Parathyroid adenoma (tissue), 2 donors: Measurements from ENCODE around the gene TSPYL4.

Experiments
- H2AFZ ChIP-seq: fragments of 300-600 bp; sonication (generic); one replicate; pipeline ENCODE4 v1.7.0; 2017; ENCODE audit warnings: antibody characterized with exemption, mild to moderate bottlenecking
- H3K27ac ChIP-seq: fragments of 300-600 bp; sonication (generic); one replicate; pipeline ENCODE4 v1.7.0; 2017
- H3K27me3 ChIP-seq: fragments of 300-600 bp; sonication (generic); one replicate; pipeline ENCODE4 v1.7.0; 2017; ENCODE audit warnings: low read length; ENCODE audit not compliant: control insufficient read depth, insufficient read depth
- H3K36me3 ChIP-seq: fragments of 300-600 bp; sonication (generic); one replicate; pipeline ENCODE4 v1.7.0; 2017; ENCODE audit warnings: low read length; ENCODE audit not compliant: control insufficient read depth, insufficient read depth
- H3K4me1 ChIP-seq: fragments of 300-600 bp; sonication (generic); one replicate; pipeline ENCODE4 v1.7.0; 2017; ENCODE audit warnings: control low read depth
- H3K4me2 ChIP-seq: fragments of 300-600 bp; sonication (generic); one replicate; pipeline ENCODE4 v1.7.0; 2017; ENCODE audit warnings: low read length
- H3K4me3 ChIP-seq: fragments of 300-600 bp; sonication (generic); one replicate; pipeline ENCODE4 v1.7.0; 2017; ENCODE audit warnings: low read depth, low read length
- H3K79me2 ChIP-seq: fragments of 300-600 bp; sonication (generic); one replicate; pipeline ENCODE4 v1.7.0; 2017; ENCODE audit warnings: control low read depth
- H3K9ac ChIP-seq: fragments of 300-600 bp; sonication (generic); one replicate; pipeline ENCODE4 v1.7.0; 2017; ENCODE audit warnings: mild to moderate bottlenecking
- H3K9me3 ChIP-seq: fragments of 300-600 bp; sonication (generic); one replicate; pipeline ENCODE4 v1.7.0; 2017; ENCODE audit warnings: low read length; ENCODE audit not compliant: control insufficient read depth
- TF ChIP-seq, protein P1 (sequence below): fragments of 300-600 bp; sonication (generic); IDR thresholded peaks from one replicate; pipeline ENCODE4 v1.7.0; 2017; ENCODE audit warnings: antibody characterized with exemption, mild to moderate bottlenecking
- donor health status: primary hyperparathyroidism.

The TSPYL4 gene

GRCh38 chr6:116239256-116239655 is 14.6 kb downstream of the TSPYL4 start:
- Histone ChIP-seq H3K9me3 (no peaks in the 10 kb centered on the region), H3K27me3 (no peaks in the 10 kb centered on the region), H3K36me3 (no peaks in the 10 kb centered on the region), H3K27ac (no peak overlapping the region), H3K79me2 (no peaks in the 10 kb centered on the region), H3K4me1 (no peaks in the 10 kb centered on the region), H3K9ac (no peak overlapping the region), H2AFZ (no peak overlapping the region), H3K4me2 (no peak overlapping the region), H3K4me3 (no peak overlapping the region)
- TF ChIP-seq, protein P1, sequence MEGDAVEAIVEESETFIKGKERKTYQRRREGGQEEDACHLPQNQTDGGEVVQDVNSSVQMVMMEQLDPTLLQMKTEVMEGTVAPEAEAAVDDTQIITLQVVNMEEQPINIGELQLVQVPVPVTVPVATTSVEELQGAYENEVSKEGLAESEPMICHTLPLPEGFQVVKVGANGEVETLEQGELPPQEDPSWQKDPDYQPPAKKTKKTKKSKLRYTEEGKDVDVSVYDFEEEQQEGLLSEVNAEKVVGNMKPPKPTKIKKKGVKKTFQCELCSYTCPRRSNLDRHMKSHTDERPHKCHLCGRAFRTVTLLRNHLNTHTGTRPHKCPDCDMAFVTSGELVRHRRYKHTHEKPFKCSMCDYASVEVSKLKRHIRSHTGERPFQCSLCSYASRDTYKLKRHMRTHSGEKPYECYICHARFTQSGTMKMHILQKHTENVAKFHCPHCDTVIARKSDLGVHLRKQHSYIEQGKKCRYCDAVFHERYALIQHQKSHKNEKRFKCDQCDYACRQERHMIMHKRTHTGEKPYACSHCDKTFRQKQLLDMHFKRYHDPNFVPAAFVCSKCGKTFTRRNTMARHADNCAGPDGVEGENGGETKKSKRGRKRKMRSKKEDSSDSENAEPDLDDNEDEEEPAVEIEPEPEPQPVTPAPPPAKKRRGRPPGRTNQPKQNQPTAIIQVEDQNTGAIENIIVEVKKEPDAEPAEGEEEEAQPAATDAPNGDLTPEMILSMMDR: no peak

DNA sequence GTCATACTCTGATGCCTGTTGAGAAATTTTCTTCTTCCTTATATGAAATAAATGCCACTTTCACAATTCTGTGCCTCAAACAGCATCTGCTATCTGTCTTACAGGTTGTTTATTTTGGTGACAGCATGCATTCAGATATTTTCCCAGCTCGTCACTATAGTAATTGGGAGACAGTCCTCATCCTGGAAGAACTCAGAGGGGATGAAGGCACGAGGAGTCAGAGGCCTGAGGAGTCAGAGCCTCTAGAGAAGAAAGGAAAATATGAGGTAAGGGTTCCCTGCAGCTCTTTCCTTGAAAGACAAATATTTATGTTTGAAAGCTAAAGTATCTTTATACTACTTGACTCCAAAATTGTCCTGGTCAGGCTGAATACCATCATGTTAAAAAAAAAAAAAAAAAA is 15.8 kb downstream of the TSPYL4 start:
- Histone ChIP-seq H3K9ac (no peak overlapping the region), H3K4me1 (no peaks in the 10 kb centered on the region), H3K79me2 (no peaks in the 10 kb centered on the region), H3K4me3 (no peak overlapping the region), H3K36me3 (no peaks in the 10 kb centered on the region), H3K27me3 (no peaks in the 10 kb centered on the region), H3K4me2 (no peak overlapping the region), H3K9me3 (no peaks in the 10 kb centered on the region), H2AFZ (no peak overlapping the region), H3K27ac (no peak overlapping the region)
- TF ChIP-seq, protein P1: no peak

GRCh38 chr6:116234689-116235088 is 19.2 kb downstream of the TSPYL4 start:
- Histone ChIP-seq H3K36me3 (no peaks in the 10 kb centered on the region), H3K27me3 (no peaks in the 10 kb centered on the region), H3K9ac (no peak overlapping the region), H3K79me2 (no peaks in the 10 kb centered on the region), H3K4me1 (no peaks in the 10 kb centered on the region), H3K4me2 (no peak overlapping the region), H3K9me3 (no peaks in the 10 kb centered on the region), H3K27ac (no peak overlapping the region), H2AFZ (no peak overlapping the region), H3K4me3 (no peak overlapping the region)
- TF ChIP-seq, protein P1: no peak

DNA sequence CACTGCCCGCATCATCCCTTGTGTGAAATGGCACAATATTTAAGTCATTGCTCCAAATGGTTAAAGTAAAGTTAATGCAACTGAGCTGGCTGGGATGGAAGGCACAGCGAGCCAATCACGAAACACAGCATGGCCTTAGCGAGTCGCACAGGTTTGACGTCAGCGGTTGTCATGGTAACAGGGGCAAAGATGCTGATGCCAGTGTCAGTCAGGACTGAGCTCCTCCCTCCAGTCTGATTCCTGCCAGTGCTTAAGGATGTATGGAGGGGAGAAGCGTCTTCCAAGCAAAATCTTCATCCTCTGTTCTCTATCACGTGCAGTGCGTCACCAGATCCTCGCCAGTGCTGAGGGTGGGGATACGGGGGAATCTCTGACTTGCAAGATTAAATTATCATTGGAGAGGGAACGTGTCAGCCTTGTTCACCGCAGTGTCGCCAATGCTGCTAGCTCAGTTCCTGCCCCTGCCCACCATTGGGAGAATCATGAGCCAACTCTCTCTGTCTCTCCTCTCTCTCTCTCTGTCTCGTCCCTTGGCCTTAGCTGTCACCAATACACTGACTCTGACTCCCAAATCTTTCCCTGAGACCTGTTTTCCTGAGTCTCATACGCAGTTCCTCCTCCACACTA is 24.5 kb downstream of the TSPYL4 start:
- H3K4me2 ChIP-seq: no peak overlapping the region
- H3K9ac ChIP-seq: no peak overlapping the region
- no peaks in the 10 kb centered on the region for H3K27me3 ChIP-seq
- no peaks in the 10 kb centered on the region for H3K79me2 ChIP-seq
- TF ChIP-seq, protein P1: no peak
- no peak overlapping the region for H3K27ac ChIP-seq
- H3K36me3 ChIP-seq: no peaks in the 10 kb centered on the region
- no peak overlapping the region for H3K4me3 ChIP-seq
- H3K9me3 ChIP-seq: no peaks in the 10 kb centered on the region
- no peak overlapping the region for H2AFZ ChIP-seq
- no peaks in the 10 kb centered on the region for H3K4me1 ChIP-seq

- Histone ChIP-seq H3K36me3 (no peaks in the 10 kb centered on the region), H3K27ac (no peak overlapping the region), H3K4me1 (peaks cover 6% of the 10 kb centered on the region), H3K9me3 (no peaks in the 10 kb centered on the region), H3K27me3 (no peaks in the 10 kb centered on the region), H2AFZ (no peak overlapping the region), H3K79me2 (no peaks in the 10 kb centered on the region), H3K4me2 (no peak overlapping the region), H3K4me3 (no peak overlapping the region), H3K9ac (no peak overlapping the region)
- TF ChIP-seq, protein P1: no peak
These were observed 30.5 kb downstream of the TSPYL4 start for GRCh38 chr6:116223355-116223754.
